Vagina (tissue), 2 donors: ENCODE measurements around the gene SLC39A11. TPM values are rescaled to one million over a fixed set of nuclear protein-coding genes. Genes with fewer than 3 reads are reported as not detected.

Experiments
- DNase-seq, 2 donors: peaks; one replicate each; pipeline ENCODE4 v3.0.0-alpha.2; 2017; ENCODE audit errors: extremely low spot score in 2 of 2
- H3K27ac ChIP-seq: fragments of 200-600 bp; sonication (generic); one replicate; pipeline ENCODE4 v1.5.1; 2019
- H3K27me3 ChIP-seq: fragments of 200-600 bp; sonication (generic); one replicate; pipeline ENCODE4 v1.5.1; 2019
- H3K36me3 ChIP-seq, 2 donors: fragments of 200-600 bp; sonication (generic); one replicate each; pipeline ENCODE4 v1.5.1; 2017 to 2019
- H3K4me1 ChIP-seq: fragments of 200-600 bp; sonication (generic); one replicate; pipeline ENCODE4 v1.5.1; 2019
- H3K4me3 ChIP-seq, 2 donors: fragments of 200-600 bp; sonication (generic); 1 replicate in 1 of 2; 2 replicates in 1 of 2; pipeline ENCODE4 v1.5.1; 2016 to 2019
- H3K9me3 ChIP-seq: fragments of 200-600 bp; sonication (generic); one replicate; pipeline ENCODE4 v1.5.1; 2019
- CTCF ChIP-seq, 3 experiments: fragments of 450-650 bp in 2 of 3; fragments of 200-600 bp in 1 of 3; sonication (generic) in 1 of 3; IDR thresholded peaks; one replicate each; pipeline ENCODE4 v1.5.1; 2017 to 2019; ENCODE audit warnings: antibody characterized with exemption in 3 of 3, mild to moderate bottlenecking in 2 of 3, moderate library complexity in 2 of 3
- POLR2A ChIP-seq, 2 donors: fragments of 450-650 bp; IDR thresholded peaks; one replicate each; pipeline ENCODE4 v1.6.1; 2017; ENCODE audit warnings: antibody characterized with exemption in 2 of 2, mild to moderate bottlenecking in 2 of 2, moderate library complexity in 2 of 2
- POLR2AphosphoS5 ChIP-seq, 2 donors: sonication (generic); formaldehyde crosslinking; IDR thresholded peaks; one replicate each; pipeline ENCODE4 v1.9.0; 2017; ENCODE audit warnings: antibody characterized with exemption in 2 of 2, mild to moderate bottlenecking in 2 of 2, low read depth in 1 of 2; ENCODE audit not compliant: insufficient read depth in 1 of 2
- intact Hi-C: fragments of 100-400 bp; cut with DNase I; formaldehyde crosslinking; loops from one replicate; pipeline ENCODE4 v1.15.1; 2023
- total RNA-seq: library from RNA; depleted of rRNA; stranded (reverse); fragments of >200 nt; gene quantifications from one replicate; pipeline ENCODE4 v1.2.3, GENCODE V29; 2016

Gene SLC39A11
- total RNA-seq, 1 donor from 2014 or later = 22.6 TPM

GRCh38 chr17:72792771-72793170, 299.7 kb downstream of the SLC39A11 start:
- intact Hi-C loops = no loop called here
- TF ChIP-seq POLR2A (IDR thresholded peaks at IDR 0.05) (no peak), POLR2AphosphoS5 (IDR thresholded peaks at IDR 0.05; ENCODE audit: insufficient read depth in 1 of 2, low read depth in 1 of 2) (no peak), CTCF (IDR thresholded peaks at IDR 0.05) (no peak)
- no peaks in the 10 kb centered on the region for H3K9me3 ChIP-seq
- no peaks in the 10 kb centered on the region for H3K27me3 ChIP-seq
- H3K27ac ChIP-seq = no peak overlapping the region
- no peaks in the 10 kb centered on the region for H3K36me3 ChIP-seq
- H3K4me1 ChIP-seq = no peaks in the 10 kb centered on the region
- H3K4me3 ChIP-seq = no peak overlapping the region
- no peak for DNase-seq

GRCh38 chr17:72790190-72790589, 302.3 kb downstream of the SLC39A11 start:
- TF ChIP-seq POLR2AphosphoS5 (IDR thresholded peaks at IDR 0.05; ENCODE audit: insufficient read depth in 1 of 2, low read depth in 1 of 2) = no peak
- no peak for TF ChIP-seq POLR2A (IDR thresholded peaks at IDR 0.05)
- TF ChIP-seq CTCF (IDR thresholded peaks at IDR 0.05) = no peak
- Histone ChIP-seq H3K27ac (no peak overlapping the region), H3K36me3 (no peaks in the 10 kb centered on the region), H3K9me3 (no peaks in the 10 kb centered on the region), H3K4me1 (no peaks in the 10 kb centered on the region), H3K27me3 (no peaks in the 10 kb centered on the region), H3K4me3 (no peak overlapping the region)
- DNase-seq = no peak
- intact Hi-C loops = no loop called here

GRCh38 chr17:72789711-72790110, 302.8 kb downstream of the SLC39A11 start:
- Histone ChIP-seq H3K27ac (no peak overlapping the region), H3K36me3 (no peaks in the 10 kb centered on the region), H3K4me3 (no peak overlapping the region), H3K9me3 (no peaks in the 10 kb centered on the region), H3K27me3 (no peaks in the 10 kb centered on the region), H3K4me1 (no peaks in the 10 kb centered on the region)
- intact Hi-C loops = no loop called here
- TF ChIP-seq POLR2A (IDR thresholded peaks at IDR 0.05) (no peak), POLR2AphosphoS5 (IDR thresholded peaks at IDR 0.05; ENCODE audit: insufficient read depth in 1 of 2, low read depth in 1 of 2) (no peak), CTCF (IDR thresholded peaks at IDR 0.05) (no peak)
- DNase-seq = no peak

- Histone ChIP-seq H3K36me3 (no peaks in the 10 kb centered on the region), H3K9me3 (no peaks in the 10 kb centered on the region), H3K4me1 (no peaks in the 10 kb centered on the region), H3K27me3 (no peaks in the 10 kb centered on the region), H3K4me3 (no peak overlapping the region), H3K27ac (no peak overlapping the region)
- intact Hi-C loops = no loop called here
- TF ChIP-seq POLR2AphosphoS5 (IDR thresholded peaks at IDR 0.05; ENCODE audit: insufficient read depth in 1 of 2, low read depth in 1 of 2) (no peak), POLR2A (IDR thresholded peaks at IDR 0.05) (no peak), CTCF (IDR thresholded peaks at IDR 0.05) (no peak)
- no peak for DNase-seq
Observed at GRCh38 chr17:72788950-72789585, 303.4 kb downstream of the SLC39A11 start.

- intact Hi-C loops = no loop called here
- no peak overlapping the region for H3K4me3 ChIP-seq
Observed at GRCh38 chr17:72786209-72786608, 306.3 kb downstream of the SLC39A11 start.

More at GRCh38 chr17:72786209-72786608, 306.3 kb downstream of the SLC39A11 start:
- no peak for DNase-seq
- TF ChIP-seq POLR2A (IDR thresholded peaks at IDR 0.05) = no peak
- no peak for TF ChIP-seq CTCF (IDR thresholded peaks at IDR 0.05)
- TF ChIP-seq POLR2AphosphoS5 (IDR thresholded peaks at IDR 0.05; ENCODE audit: insufficient read depth in 1 of 2, low read depth in 1 of 2) = no peak
- H3K9me3 ChIP-seq = no peaks in the 10 kb centered on the region
- no peaks in the 10 kb centered on the region for H3K27me3 ChIP-seq
- H3K4me1 ChIP-seq = no peaks in the 10 kb centered on the region
- H3K36me3 ChIP-seq = no peaks in the 10 kb centered on the region
- no peak overlapping the region for H3K27ac ChIP-seq
